K562 (cell line): ENCODE data around the gene SYT13. TPM values are rescaled to one million over a fixed set of nuclear protein-coding genes. Genes with fewer than 3 reads are reported as not detected.

Experiments
- ATAC-seq: fragments of 200-7000 bp; cut with Tn5 transposase; 3 replicates; pipeline ENCODE4 v1.9.1; 2020; ENCODE audit warnings: moderate library complexity
- BruUV-seq: library from RNA; stranded (reverse); fragments of 400-500 nt; replicated peaks from 2 replicates; lab custom pipeline; 2021; lab: Mats Ljungman, UMichigan
- CTCF ChIA-PET: fragments of 300-600 bp; formaldehyde crosslinking; extraction: SDS; loops from one replicate; lab custom pipeline; 2021; ENCODE audit warnings: low intra/inter-chr PET ratio; lab: Yijun Ruan, JAX
- POLR2A ChIA-PET: fragments of 300-600, 350-650 bp; sonication (Branson Sonifier 250); formaldehyde crosslinking; extraction: SDS; loops from one replicate; lab custom pipeline; 2021; ENCODE audit warnings: antibody characterized with exemption, inconsistent platforms; lab: Yijun Ruan, JAX
- DNase-seq, 4 experiments: peaks; one replicate each; pipeline versions ENCODE4 v3.0.0 to v3.0.0-alpha.2; 2011 to 2018; ENCODE audit warnings: low spot score in 3 of 4, mixed read lengths in 3 of 4; ENCODE audit errors: extremely low read depth in 1 of 4
- FAIRE-seq: peaks from 2 replicates; lab custom pipeline; 2011; peaks lifted over from hg19 to GRCh38; lab: Jason Lieb, UNC
- H2AFZ ChIP-seq: 2 replicates; pipeline ENCODE4 v1.6.0; 2011; ENCODE audit warnings: low read depth, low read length, control low read depth, inconsistent platforms
- H3K27ac ChIP-seq: fragments of 200-600 bp; 3 replicates; pipeline ENCODE4 v1.8.0; 2011; ENCODE audit warnings: low read depth, mild to moderate bottlenecking, control low read depth, inconsistent platforms, low read length, moderate library complexity, mixed read lengths; ENCODE audit errors: extremely low read depth
- H3K27me3 ChIP-seq, 2 experiments: fragments of 300-600 bp in 1 of 2; 2 replicates in 1 of 2; 3 replicates in 1 of 2; pipeline versions ENCODE4 v1.6.0 to v1.8.0; 2011; ENCODE audit warnings: inconsistent platforms in 2 of 2, low read length in 2 of 2, mild to moderate bottlenecking in 1 of 2, mixed read lengths in 1 of 2, moderate library complexity in 1 of 2; ENCODE audit not compliant: control insufficient read depth in 2 of 2, insufficient read depth in 2 of 2
- H3K36me3 ChIP-seq: fragments of 300-600 bp; 3 replicates; pipeline ENCODE4 v1.8.0; 2011; ENCODE audit warnings: mild to moderate bottlenecking, low read length, inconsistent platforms; ENCODE audit not compliant: control insufficient read depth, insufficient read depth
- H3K4me1 ChIP-seq, 2 experiments: fragments of 200-600 bp in 1 of 2; replicated peaks in 1 of 2; 2 replicates in 1 of 2; 3 replicates in 1 of 2; pipeline versions ENCODE4 v1.5.1 to v1.8.0; 2011; ENCODE audit warnings: inconsistent platforms in 2 of 2, low read length in 2 of 2, mild to moderate bottlenecking in 1 of 2, mixed read lengths in 1 of 2, moderate library complexity in 1 of 2; ENCODE audit not compliant: control insufficient read depth in 2 of 2, insufficient read depth in 2 of 2
- H3K4me2 ChIP-seq: 2 replicates; pipeline ENCODE4 v1.6.1; 2011; ENCODE audit warnings: low read length, control low read depth, inconsistent platforms, mixed read lengths; ENCODE audit not compliant: insufficient read depth
- H3K4me3 ChIP-seq: fragments of 200-600 bp; sonication (generic), shearing (Covaris generic); 2 replicates; pipeline ENCODE4 v1.5.1; 2016; ENCODE audit warnings: control low read depth, inconsistent platforms
- H3K79me2 ChIP-seq: fragments of 200-600 bp; 3 replicates; pipeline ENCODE4 v1.8.0; 2011; ENCODE audit warnings: low read length, inconsistent platforms; ENCODE audit not compliant: control insufficient read depth, insufficient read depth
- H3K9ac ChIP-seq, 2 experiments: 2 replicates each; pipeline versions ENCODE4 v1.6.0 to v1.6.1; 2011; ENCODE audit warnings: low read depth in 2 of 2, low read length in 2 of 2, control low read depth in 1 of 2, inconsistent platforms in 1 of 2, mild to moderate bottlenecking in 1 of 2, mixed read lengths in 1 of 2; ENCODE audit not compliant: insufficient read depth in 1 of 2
- H3K9me1 ChIP-seq: one replicate; pipeline ENCODE4 v1.6.0; 2011; ENCODE audit warnings: inconsistent platforms, mild to moderate bottlenecking, low read length, moderate library complexity; ENCODE audit not compliant: control insufficient read depth, insufficient read depth
- H3K9me3 ChIP-seq: replicated peaks from 2 replicates; pipeline ENCODE4 v1.5.1; 2011; ENCODE audit warnings: low read depth, low read length, inconsistent platforms; ENCODE audit not compliant: control insufficient read depth, insufficient read depth
- H4K20me1 ChIP-seq: replicated peaks from 2 replicates; pipeline ENCODE4 v1.6.1; 2011; ENCODE audit warnings: low read length, inconsistent platforms, mixed read lengths; ENCODE audit not compliant: control insufficient read depth, insufficient read depth
- CBFB ChIP-seq: sonication (generic); formaldehyde crosslinking; IDR thresholded peaks from 2 replicates; pipeline ENCODE4 v1.4.0; 2020; ENCODE audit warnings: mild to moderate bottlenecking, missing genetic modification reagents
- ETV1 ChIP-seq: fragments of 450-650 bp; conservative IDR thresholded peaks from 2 replicates; pipeline ENCODE4 v1.6.1; 2016; ENCODE audit warnings: missing genetic modification characterization, control low read depth, low read depth, missing compliant biosample characterization
- GATA2 ChIP-seq: sonication (generic); formaldehyde crosslinking; IDR thresholded peaks from 2 replicates; pipeline ENCODE4 v1.4.0; 2020; ENCODE audit warnings: mild to moderate bottlenecking, missing genetic modification reagents
- HOXB6 ChIP-seq: fragments of 250-450 bp; sonication (Bioruptor Pico); IDR thresholded peaks from 2 replicates; pipeline ENCODE4 v1.5.1; 2022; ENCODE audit warnings: mild to moderate bottlenecking, borderline replicate concordance
- L3MBTL2 ChIP-seq: fragments of 450-650 bp; IDR thresholded peaks from 2 replicates; pipeline ENCODE4 v1.6.1; 2016; ENCODE audit warnings: mild to moderate bottlenecking, moderate library complexity
- NCOA4 ChIP-seq: fragments of 450-650 bp; IDR thresholded peaks from 2 replicates; pipeline ENCODE4 v1.6.1; 2018; ENCODE audit warnings: mild to moderate bottlenecking; ENCODE audit not compliant: partially characterized antibody
- NUFIP1 ChIP-seq: fragments of 450-650 bp; IDR thresholded peaks from 2 replicates; pipeline ENCODE4 v1.6.1; 2018; ENCODE audit not compliant: partially characterized antibody
- PHTF2 ChIP-seq: fragments of 250-450 bp; sonication (Bioruptor Pico); IDR thresholded peaks from 2 replicates; pipeline ENCODE4 v1.5.0; 2021; ENCODE audit warnings: mild to moderate bottlenecking
- PYGO2 ChIP-seq: fragments of 450-650 bp; IDR thresholded peaks from 2 replicates; pipeline ENCODE4 v1.6.1; 2016; ENCODE audit warnings: mild to moderate bottlenecking, missing genetic modification characterization, moderate library complexity, missing compliant biosample characterization
- SP1 ChIP-seq: sonication (generic); formaldehyde crosslinking; IDR thresholded peaks from 2 replicates; pipeline ENCODE4 v1.8.1; 2022; ENCODE audit warnings: mild to moderate bottlenecking, missing genetic modification reagents
- ZBTB8A ChIP-seq: fragments of 450-650 bp; IDR thresholded peaks from 2 replicates; pipeline ENCODE4 v1.6.1; 2018; ENCODE audit warnings: mild to moderate bottlenecking, moderate library complexity; ENCODE audit not compliant: partially characterized antibody
- ZNF282 ChIP-seq: sonication (generic); formaldehyde crosslinking; IDR thresholded peaks from 2 replicates; pipeline ENCODE4 v1.8.1; 2023; ENCODE audit warnings: missing genetic modification reagents
- ZNF583 ChIP-seq: fragments of 250-450 bp; sonication (Bioruptor Pico); IDR thresholded peaks from 2 replicates; pipeline ENCODE4 v1.4.0; 2020
- WGBS: fragments of 100-300 bp; shearing (Covaris generic); methylation state at CpG from one replicate; pipeline ENCODE4 v1.1.6; 2016; ENCODE audit warnings: low coverage, mixed read lengths; ENCODE audit not compliant: insufficient coverage; ENCODE audit errors: missing lambda C conversion rate; 5-methylcytosine and 5-hydroxymethylcytosine counted together
- in situ Hi-C: fragments of 300-500 bp; cut with MboI; formaldehyde crosslinking; loops from 4 replicates; pipeline ENCODE4 v1.15.0; 2018; ENCODE audit warnings: inconsistent platforms, mixed read lengths
- intact Hi-C: fragments of 100-400 bp; cut with micrococcal nuclease; formaldehyde crosslinking; loops from 2 replicates; pipeline ENCODE4 v1.14.2; 2022
- polyA plus RNA-seq, 8 experiments: library from polyadenylated mRNA; depleted of rRNA in 4 of 8; stranded (reverse) in 5 of 8; unstranded in 3 of 8; fragments of >200 nt; fragmentation: Nextera tagmentation in 2 of 8; fragmentation: Illumina TruSeq in 1 of 8; extraction: Ambion mirVana in 2 of 8; extraction: Trizol in 1 of 8; gene quantifications; 2 replicates each; pipeline versions ENCODE4 v1.2.1 to v1.2.3, GENCODE V29; 2011 to 2014; ENCODE audit warnings: inconsistent platforms in 1 of 8, missing spikeins in 1 of 8
- total RNA-seq, 7 experiments: library from RNA; depleted of rRNA in 6 of 7; stranded (reverse); fragments of >200 nt in 6 of 7; fragmentation: Illumina TruSeq in 2 of 7; extraction: Trizol in 2 of 7; gene quantifications; 2 replicates each; pipeline versions ENCODE4 v1.2.1 to v1.2.3, GENCODE V29; 2011 to 2021; ENCODE audit warnings: low replicate concordance in 1 of 7

The SYT13 gene
- total and polyA plus RNA-seq, 9 of the 15 experiments (the other 6 are each of a cell fraction or from before 2014, with no cell fraction given) = under 0.01 to 0.13 (median 0.08) TPM; not detected in 2

GRCh38 chr11:45224766-45225165 is 61.4 kb downstream of the SYT13 start (continued):
- no peak for TF ChIP-seq NCOA4
- no peak for TF ChIP-seq PHTF2
- TF ChIP-seq ZBTB8A = no peak
- TF ChIP-seq, all 486 proteins: peak for 0

- Histone ChIP-seq H3K79me2 (no peaks in the 10 kb centered on the region), H3K4me2 (no peak overlapping the region), H4K20me1 (0 out of 2 replicates have a peak, but pooled peaks cover 12% of the 10 kb centered on the region)
- TF ChIP-seq CBFB (CRISPR knock-in tag) (no peak), GATA2 (CRISPR knock-in tag) (no peak), ZNF282 (no peak), PYGO2 (tag) (no peak), SP1 (CRISPR knock-in tag) (no peak), HOXB6 (CRISPR knock-in tag) (no peak), L3MBTL2 (no peak), ZNF583 (CRISPR knock-in tag) (no peak), NUFIP1 (no peak), ETV1 (tag) (no peak)
- TF ChIP-seq, all 486 proteins: peak for 0
- H3K9me3 ChIP-seq = no peaks in the 10 kb centered on the region
- no peak overlapping the region for H3K9ac ChIP-seq
- FAIRE-seq (no peak), ATAC-seq (no peak), DNase-seq (no peak)
- H3K27me3 ChIP-seq = peaks cover 30 to 54% of the 10 kb centered on the region in 2 experiments
- no peak overlapping the region for H3K27ac ChIP-seq
- peaks cover 0 to 4% of the 10 kb centered on the region in 2 experiments; a peak in 1 of 5 replicates for H3K4me1 ChIP-seq
- H3K36me3 ChIP-seq = no peaks in the 10 kb centered on the region
- BruUV-seq = no TSS peak
- H3K9me1 ChIP-seq = no peaks in the 10 kb centered on the region
- H3K4me3 ChIP-seq = no peak overlapping the region
- in situ Hi-C loops (no loop called here), intact Hi-C loops (no loop called here)
- CTCF ChIA-PET = no interaction called here
- POLR2A ChIA-PET = no interaction called here
- H2AFZ ChIP-seq = no peak overlapping the region
- 3% methylated on average over 5 of the region's 5 CpGs for WGBS
These were observed 62.6 kb downstream of the SYT13 start for GRCh38 chr11:45223496-45223895.
